Measurements from ENCODE around the gene PCSK9. TPM values are rescaled to one million over a fixed set of nuclear protein-coding genes. Genes with fewer than 3 reads are reported as not detected.
"Not testable (repeated sequence)": the region's sequence is repeated elsewhere in the genome, so short reads cannot be mapped to it uniquely, and the experiment has no call there.

Gene PCSK9
- total RNA-seq, 1 experiment from 2014 or later, result not detected

GRCh38 chr1:55081188-55081904, 42.0 kb downstream of the PCSK9 start:
- H3K27me3 ChIP-seq, result no peaks in the 10 kb centered on the region
- H3K9me3 ChIP-seq, result no peaks in the 10 kb centered on the region
- H3K4me3 ChIP-seq, result no peak overlapping the region
- DNase-seq, result no peak
- peaks cover 67% of the 10 kb centered on the region for H3K36me3 ChIP-seq

GRCh38 chr1:55081905-55082296, 42.6 kb downstream of the PCSK9 start:
- Histone ChIP-seq H3K27me3 (no peaks in the 10 kb centered on the region), H3K4me3 (no peak overlapping the region), H3K9me3 (no peaks in the 10 kb centered on the region), H3K36me3 (peaks cover 66% of the 10 kb centered on the region)
- DNase-seq, result no peak

GRCh38 chr1:55084257-55084656, 44.9 kb downstream of the PCSK9 start:
- no peak for DNase-seq
- Histone ChIP-seq H3K4me3 (no peak overlapping the region), H3K27me3 (no peaks in the 10 kb centered on the region), H3K36me3 (peaks cover 73% of the 10 kb centered on the region), H3K9me3 (no peaks in the 10 kb centered on the region)

- H3K36me3 ChIP-seq, result peaks cover 74% of the 10 kb centered on the region
- no peaks in the 10 kb centered on the region for H3K9me3 ChIP-seq
- no peak for DNase-seq
These were observed 48.1 kb downstream of the PCSK9 start for GRCh38 chr1:55087439-55087838.

GRCh38 chr1:55088413-55088812, 49.1 kb downstream of the PCSK9 start:
- Histone ChIP-seq H3K36me3 (peaks cover 84% of the 10 kb centered on the region), H3K27me3 (no peaks in the 10 kb centered on the region), H3K4me3 (no peak overlapping the region), H3K9me3 (no peaks in the 10 kb centered on the region)
- DNase-seq, result no peak

More at GRCh38 chr1:55087439-55087838, 48.1 kb downstream of the PCSK9 start:
- H3K27me3 ChIP-seq, result no peaks in the 10 kb centered on the region
- no peak overlapping the region for H3K4me3 ChIP-seq

- DNase-seq, result no peak
- H3K9me3 ChIP-seq, result no peaks in the 10 kb centered on the region
- no peak overlapping the region for H3K4me3 ChIP-seq
- H3K27me3 ChIP-seq, result no peaks in the 10 kb centered on the region
- H3K36me3 ChIP-seq, result peaks cover 81% of the 10 kb centered on the region
These were observed 50.3 kb downstream of the PCSK9 start for GRCh38 chr1:55089683-55090082.

GRCh38 chr1:55092475-55092874, 53.1 kb downstream of the PCSK9 start:
- Histone ChIP-seq H3K9me3 (no peaks in the 10 kb centered on the region), H3K4me3 (no peak overlapping the region), H3K27me3 (no peaks in the 10 kb centered on the region), H3K36me3 (peaks cover 81% of the 10 kb centered on the region)
- no peak for DNase-seq

GRCh38 chr1:55095095-55095494, 55.7 kb downstream of the PCSK9 start:
- no peaks in the 10 kb centered on the region for H3K9me3 ChIP-seq
- no peak for DNase-seq
- no peaks in the 10 kb centered on the region for H3K27me3 ChIP-seq
- H3K36me3 ChIP-seq, result peaks cover 79% of the 10 kb centered on the region
- no peak overlapping the region for H3K4me3 ChIP-seq

GRCh38 chr1:55103891-55104290, 64.5 kb downstream of the PCSK9 start:
- peaks cover 70% of the 10 kb centered on the region for H3K36me3 ChIP-seq

GRCh38 chr1:55107101-55107500, 67.8 kb downstream of the PCSK9 start:
- Histone ChIP-seq H3K9me3 (no peaks in the 10 kb centered on the region), H3K36me3 (peaks cover 64% of the 10 kb centered on the region), H3K27me3 (no peaks in the 10 kb centered on the region), H3K4me3 (no peak overlapping the region)
- DNase-seq, result no peak

More at GRCh38 chr1:55103891-55104290, 64.5 kb downstream of the PCSK9 start:
- H3K9me3 ChIP-seq, result no peaks in the 10 kb centered on the region
- no peak for DNase-seq
- no peaks in the 10 kb centered on the region for H3K27me3 ChIP-seq
- H3K4me3 ChIP-seq, result no peak overlapping the region

- DNase-seq, H3K4me3 ChIP-seq, H3K27me3 ChIP-seq, H3K9me3 ChIP-seq: not testable (repeated sequence)
- H3K36me3 ChIP-seq, result peaks cover 72% of the 10 kb centered on the region
These were observed 69.7 kb downstream of the PCSK9 start for GRCh38 chr1:55109005-55109404.

Other genes starting within 250 kb of the PCSK9 start
- not detected in 2 replicates for gene TTC22, start 238.2 kb upstream of the PCSK9 start, total RNA-seq (2014; rRNA removed; shearing (Covaris generic); ENCODE audit: low replicate concordance)
- 165 and 174 TPM in 2 replicates for gene DHCR24, start 152.4 kb upstream of the PCSK9 start, total RNA-seq (2014; rRNA removed; shearing (Covaris generic); ENCODE audit: low replicate concordance)
- gene TMEM61, start 58.9 kb upstream of the PCSK9 start, total RNA-seq (2014; rRNA removed; shearing (Covaris generic); ENCODE audit: low replicate concordance), result not detected in 2 replicates
- gene BSND, start 40.6 kb upstream of the PCSK9 start, total RNA-seq (2014; rRNA removed; shearing (Covaris generic); ENCODE audit: low replicate concordance), result not detected in 2 replicates
- 9.9 and 12.3 TPM in 2 replicates for gene USP24, start 175.8 kb downstream of the PCSK9 start, total RNA-seq (2014; rRNA removed; shearing (Covaris generic); ENCODE audit: low replicate concordance)